HG03159 (cell line): ENCODE results near the gene ATG16L1.

ENCODE experiments used
- ATAC-seq: cut with Tn5 transposase; IDR thresholded peaks from one replicate; pipeline ENCODE4 v1.9.1; 2021; ENCODE audit warnings: mild to moderate bottlenecking, moderate library complexity; ENCODE audit not compliant: unreplicated experiment

ATG16L1 gene

DNA sequence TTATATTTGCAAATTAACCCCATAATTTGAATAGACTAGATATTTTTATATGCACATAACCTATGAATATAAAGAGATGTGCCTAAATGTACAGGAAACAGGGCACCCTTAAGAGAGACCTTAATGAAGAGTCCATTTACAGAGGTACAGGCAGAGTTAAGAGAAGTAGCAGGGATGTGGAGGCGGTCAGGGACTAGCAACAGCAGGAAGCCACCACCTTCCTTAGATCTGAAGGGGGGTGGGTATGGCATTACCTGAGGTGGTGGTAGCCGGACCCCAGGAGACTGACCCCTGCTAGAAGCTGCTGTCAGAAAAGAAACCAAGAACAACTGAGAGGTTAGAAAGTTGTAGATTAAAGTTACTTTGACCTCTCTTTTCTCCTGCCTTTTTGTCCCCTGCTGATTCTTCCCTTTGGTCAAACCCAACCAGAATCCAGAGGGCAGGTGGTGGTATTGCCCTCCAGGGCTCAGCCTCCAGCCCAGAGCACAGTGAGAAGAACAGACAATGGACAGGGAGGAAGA is 24.9 kb upstream of the ATG16L1 start:
- no peak for ATAC-seq

DNA sequence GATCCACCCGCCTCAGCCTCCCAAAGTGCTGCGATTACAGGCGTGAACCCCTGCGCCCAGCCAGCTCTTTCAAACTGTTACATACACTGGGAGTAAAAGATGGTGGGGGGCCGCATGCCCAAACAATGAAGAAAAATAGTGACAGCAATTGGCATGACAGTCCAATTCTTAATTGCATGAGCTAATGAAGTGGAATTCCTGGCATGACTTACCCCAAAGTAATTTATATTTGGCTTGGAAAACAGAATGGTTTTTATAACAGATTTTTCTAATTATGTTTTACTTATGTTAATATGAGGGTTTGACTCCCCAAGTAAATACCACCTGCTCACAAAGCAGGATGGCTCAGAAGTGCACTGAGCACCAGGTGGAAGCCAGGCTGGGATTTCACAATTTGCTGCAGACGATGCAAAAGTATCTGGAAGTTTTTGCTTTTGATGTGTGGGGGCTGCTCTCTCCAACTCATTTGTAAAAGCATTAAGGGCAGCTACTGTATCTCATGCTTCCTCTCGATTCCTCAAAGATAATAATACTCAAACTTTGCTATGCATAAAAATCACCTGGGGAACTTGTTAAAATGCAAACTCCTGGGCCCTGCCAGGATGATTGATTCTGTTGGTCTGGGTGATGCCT is 24.0 kb upstream of the ATG16L1 start:
- no peak for ATAC-seq

DNA sequence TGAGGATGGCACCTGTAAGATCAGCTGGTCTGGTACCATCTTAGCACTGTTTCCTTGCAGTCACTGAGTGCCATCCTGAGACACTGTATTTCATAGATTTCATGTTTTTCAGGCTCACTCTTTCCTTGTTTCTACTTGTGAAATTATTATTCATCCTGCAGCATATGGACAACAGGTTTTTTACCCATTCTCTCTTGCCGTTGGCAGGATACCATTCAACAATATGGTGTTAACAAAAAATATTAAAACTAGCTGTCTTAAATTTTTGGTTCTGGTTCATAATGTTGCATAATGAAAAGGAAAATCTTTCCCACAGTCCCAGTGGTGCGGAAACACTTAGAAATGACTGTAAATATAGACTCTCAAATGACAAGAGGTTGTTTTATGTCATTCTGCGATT is 23.1 kb upstream of the ATG16L1 start:
- ATAC-seq: no peak

DNA sequence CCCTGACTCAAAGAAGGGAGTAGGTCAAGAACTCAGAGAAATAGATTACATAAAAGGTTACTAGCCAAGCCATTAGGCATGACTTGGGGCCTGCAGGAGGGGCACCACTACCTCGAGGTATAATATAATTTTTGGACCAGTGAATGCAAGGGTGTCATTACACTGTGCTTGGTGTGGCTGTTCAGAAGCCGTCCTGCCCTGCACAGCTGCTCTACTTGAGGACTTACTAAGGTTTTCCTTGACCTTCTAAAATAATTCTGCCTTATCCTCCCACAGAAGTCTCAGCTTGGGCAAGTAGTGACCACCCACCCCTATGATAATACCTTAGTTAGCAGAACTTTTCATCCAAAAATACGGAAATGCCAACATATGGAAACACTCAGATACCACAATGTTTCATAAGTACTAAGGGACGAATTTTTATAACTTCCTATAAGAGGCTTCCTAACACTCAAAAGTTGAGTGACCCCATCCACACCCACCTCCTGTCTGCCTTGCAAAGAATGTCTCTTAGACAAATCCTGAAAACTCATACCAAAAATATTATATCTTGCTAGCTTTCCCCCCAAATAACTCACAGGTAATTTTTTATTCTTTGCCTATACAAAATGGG is 17.7 kb upstream of the ATG16L1 start:
- ATAC-seq: no peak

DNA sequence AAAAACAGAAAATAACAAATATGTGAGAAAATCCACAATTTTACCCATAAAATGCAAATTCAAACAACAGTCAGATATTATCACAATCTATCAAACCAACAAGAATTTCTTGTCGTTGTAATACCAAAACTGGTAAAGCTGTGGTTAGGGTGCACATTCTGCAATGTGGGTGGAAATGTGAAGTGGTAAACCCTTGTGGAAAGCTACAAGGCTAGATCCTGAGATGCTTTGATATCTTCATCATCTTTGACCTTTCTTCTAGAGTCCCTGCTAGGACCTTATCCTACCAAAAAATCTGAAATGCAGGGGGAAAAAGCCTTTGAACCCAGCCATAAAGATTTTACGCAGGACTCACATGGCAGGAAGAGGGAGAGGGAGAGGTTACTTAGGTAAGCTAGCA is 17.2 kb upstream of the ATG16L1 start:
- no peak for ATAC-seq

DNA sequence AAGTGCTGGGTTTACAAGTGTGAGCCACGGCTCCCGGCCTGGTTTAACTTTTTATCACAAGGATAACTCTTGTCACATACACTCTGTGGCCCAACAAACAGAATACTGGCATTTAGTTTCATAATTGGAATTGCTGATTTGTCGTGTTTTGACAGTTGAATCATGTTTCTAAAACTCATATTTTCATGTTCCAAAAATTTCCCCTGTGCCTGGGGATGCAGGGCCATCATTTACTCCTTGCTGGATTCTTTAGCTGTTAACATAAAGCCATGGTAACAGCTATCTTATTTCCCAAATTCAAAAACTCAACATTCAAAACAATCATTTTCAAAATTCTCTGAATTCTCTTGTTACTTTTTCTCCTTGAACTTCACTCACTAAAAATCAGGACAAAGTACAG is 16.5 kb upstream of the ATG16L1 start:
- no peak for ATAC-seq

DNA sequence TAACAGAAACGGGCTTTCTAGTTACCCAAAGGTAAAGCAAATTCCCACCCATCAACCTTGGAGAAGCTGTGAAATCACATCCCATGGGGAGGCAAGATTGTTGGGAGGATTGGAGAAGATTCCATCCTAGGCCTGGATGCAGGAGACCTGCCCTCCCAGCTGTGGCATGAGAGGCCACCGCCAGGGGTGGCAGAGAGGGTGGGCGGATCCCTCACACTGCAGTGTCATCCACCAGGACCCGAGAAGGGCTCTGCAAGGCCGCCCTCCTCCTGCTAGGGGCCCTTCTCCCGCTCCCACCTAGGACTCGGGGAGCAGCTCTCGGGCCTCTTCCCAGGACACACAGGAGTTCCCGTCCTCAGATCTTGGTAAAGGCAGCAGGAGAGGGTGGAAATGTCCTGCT is 15.5 kb upstream of the ATG16L1 start:
- ATAC-seq: no peak

DNA sequence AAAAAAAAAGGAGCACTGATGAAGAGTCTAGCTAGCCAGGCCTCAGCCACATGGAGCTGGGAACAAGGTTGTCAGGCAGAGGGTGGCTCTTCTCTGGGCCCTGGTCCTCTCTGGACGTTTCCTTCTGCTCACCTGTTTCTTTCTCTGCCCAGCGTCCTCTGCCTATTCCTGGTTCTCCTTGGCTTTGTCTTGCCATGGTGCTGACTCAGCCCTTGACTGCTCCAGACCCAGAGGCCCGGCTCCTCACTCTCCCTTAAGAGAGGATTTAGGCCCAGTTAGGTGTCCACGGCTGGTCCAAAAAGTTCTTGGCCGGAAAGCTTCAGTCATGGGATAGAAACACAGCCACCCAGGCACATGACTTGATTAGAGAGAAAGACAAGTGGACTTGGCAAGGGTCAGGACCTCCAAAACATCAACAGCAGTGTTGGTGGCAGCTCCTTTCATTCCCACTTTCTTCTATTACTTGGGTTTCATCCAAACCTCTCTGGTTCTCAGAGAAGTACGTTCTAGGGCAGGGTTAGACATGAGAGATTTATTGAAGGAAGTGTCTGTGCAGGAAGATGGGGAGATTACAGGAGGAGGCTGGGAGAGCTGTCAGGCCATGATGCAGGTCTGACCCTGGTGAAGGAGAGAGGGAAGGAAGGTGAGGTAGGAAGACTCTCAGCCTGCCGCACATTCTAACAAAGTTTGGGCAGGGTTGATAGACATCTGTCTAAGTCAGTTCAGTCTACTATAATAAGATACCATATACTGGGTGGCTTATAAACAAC is 14.5 kb upstream of the ATG16L1 start:
- ATAC-seq: no peak

DNA sequence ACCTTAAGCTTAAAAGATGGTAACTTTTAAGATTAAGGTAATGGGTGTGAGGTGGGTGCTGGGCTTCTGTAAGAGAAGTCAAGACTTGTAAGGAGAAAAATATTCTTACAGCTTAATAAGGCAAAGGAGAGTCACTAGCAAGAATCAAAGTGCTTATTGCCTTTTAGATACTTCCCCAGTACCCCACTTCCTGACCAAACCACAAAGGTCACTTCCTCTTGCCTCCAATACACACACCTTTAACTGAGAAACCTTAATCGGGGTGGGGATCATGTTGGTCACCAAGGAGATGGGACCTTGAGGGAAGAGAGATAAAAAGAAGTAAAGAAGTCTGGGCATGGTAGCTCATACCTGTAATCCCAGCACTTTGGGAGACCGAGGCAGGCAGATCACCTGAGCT is 10.6 kb upstream of the ATG16L1 start:
- peak; percentile 76 for ATAC-seq

DNA sequence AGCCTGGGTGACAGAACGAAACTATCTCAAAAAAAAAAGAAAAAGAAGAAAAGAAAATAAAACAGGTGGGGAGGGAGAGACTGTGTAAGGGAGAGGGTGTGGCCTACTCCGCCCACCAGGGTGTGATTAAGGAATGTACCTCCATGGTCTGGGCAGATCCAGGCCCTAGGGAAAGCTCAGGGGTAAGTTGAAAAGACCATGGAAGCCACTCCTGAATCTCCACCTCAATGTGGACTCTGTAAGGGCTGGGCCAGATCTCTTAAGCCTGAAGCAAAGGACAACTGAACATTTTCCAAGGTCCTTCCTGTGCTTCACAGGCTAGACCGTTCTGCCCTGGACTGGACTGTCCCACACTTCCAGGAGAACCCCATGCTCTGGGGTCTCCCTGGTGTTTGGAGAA is 9.7 kb upstream of the ATG16L1 start:
- no peak for ATAC-seq

DNA sequence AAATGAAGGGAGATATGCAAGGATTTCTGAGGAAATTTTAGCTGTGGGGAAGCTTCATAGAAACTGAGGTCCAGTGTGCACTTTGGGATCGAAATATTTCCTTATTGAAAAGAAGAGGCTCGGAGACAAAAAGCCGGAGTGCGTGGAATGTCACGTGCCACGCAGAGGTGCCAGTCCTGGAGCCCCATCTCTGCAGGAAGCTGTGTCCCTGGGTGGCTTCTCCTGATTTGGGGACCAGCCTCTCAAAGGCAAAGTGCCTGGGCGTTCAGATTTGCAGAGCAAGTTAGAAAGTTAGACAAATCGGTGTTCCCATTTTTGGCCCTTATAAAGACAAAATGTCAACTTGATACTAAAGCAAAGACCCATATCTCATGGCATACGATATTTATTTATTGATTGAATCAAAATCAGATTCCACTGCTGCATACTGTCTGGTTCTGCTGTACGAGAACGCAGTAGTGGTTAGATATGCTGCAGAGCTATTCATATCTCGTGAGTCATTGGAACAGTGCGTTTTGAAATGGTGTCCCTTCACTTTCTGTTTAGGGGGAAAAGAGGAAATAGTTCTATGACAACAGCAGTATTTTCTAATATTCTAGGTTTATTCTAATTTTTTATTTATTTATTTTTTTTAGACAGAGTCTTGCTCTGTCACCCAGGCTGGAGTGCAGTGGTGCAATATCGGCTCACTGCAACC is 9.1 kb upstream of the ATG16L1 start:
- no peak for ATAC-seq

DNA sequence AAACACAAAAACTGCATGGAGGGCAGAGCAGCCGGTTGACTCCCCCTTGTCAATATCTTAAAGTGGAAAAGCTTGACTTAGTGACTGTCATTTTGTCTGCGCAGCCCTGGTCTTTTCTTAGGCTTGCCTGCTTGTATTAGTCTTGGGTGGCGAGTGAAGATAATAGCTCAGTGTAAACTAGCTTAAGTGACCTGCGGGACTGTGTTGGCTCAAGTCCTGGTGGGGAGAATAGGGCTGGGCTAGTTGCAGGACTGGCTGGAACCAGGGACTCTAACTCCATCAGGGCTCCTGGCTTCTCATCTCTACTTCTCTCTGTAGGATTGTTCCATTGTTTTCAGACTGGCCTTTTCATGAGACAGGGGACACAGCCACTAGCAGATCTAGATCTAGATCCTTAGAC is 8.1 kb upstream of the ATG16L1 start:
- no peak for ATAC-seq

DNA sequence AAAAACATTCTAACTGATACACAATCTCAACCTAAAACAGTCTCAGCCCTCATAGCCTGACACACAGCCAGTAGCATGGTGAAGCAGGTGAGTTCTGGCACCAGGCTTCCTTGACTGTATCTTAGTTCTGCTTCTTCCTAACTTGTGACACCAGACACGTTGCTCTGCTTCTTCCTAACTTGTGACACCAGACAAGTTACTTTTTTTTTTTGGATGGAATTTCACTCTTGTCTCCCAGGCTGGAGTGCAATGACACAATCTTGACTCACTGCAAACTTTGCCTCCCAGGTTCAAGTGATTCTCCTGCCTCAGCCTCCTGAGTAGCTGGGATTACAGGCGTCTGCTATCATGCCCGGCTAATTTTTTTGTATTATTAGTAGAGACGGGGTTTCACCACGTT is 6.7 kb upstream of the ATG16L1 start:
- ATAC-seq: no peak

DNA sequence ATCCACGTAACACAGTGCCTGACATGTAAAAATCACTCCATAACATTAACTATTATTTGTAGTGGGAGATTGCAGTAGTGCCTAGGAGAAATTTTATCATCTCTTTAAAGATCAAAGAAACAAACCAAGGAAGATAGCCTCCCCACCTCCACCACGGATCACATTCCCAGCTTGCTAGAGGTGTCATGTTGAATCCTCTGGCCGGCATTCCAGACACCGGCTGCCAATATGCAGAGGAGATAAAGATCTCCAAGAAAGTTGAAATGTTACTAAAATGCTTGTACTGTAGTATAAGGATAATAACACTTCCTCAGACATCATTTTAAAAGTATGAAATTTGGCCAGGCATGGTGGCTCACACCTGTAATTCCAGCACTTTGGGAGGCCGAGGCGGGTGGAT is 6.1 kb upstream of the ATG16L1 start:
- ATAC-seq: no peak

DNA sequence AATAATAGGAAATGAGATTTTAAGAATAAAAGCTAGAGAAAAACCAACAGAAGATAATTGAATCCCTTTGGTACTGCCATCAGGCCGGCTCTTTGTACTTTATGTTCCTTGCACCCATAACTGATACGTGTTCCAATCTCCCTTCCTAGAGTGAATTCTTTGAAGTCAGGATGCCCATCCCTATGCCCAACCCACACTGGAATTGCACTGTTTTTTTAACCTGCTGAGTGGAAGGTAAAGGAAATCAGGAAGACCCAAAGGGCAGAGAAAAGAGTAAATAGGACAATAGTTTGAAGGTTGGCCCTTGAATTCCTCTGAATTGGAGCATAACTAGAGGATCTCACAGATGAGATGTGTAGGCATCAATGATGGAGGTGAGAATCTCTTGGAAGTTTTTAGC is 4.4 kb upstream of the ATG16L1 start:
- no peak for ATAC-seq

DNA sequence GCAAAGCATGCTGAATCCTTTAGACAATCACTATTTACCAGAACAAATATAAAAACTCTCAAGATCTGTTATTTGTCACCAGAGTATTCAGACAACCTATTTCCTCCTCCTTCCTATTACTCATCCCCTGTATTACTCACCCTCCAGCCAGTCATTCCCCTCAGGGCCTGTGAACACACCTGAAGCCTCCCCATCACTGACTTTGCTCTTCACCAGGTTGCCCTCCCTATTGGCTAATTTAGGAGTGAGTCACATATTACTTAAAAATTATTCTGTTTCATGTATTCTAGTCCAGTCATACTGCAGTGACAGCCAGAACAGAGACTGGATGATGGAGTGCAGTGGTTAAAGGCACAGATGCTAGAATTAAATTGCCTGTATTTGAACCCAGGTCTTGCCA is 3.7 kb upstream of the ATG16L1 start:
- ATAC-seq: no peak

DNA sequence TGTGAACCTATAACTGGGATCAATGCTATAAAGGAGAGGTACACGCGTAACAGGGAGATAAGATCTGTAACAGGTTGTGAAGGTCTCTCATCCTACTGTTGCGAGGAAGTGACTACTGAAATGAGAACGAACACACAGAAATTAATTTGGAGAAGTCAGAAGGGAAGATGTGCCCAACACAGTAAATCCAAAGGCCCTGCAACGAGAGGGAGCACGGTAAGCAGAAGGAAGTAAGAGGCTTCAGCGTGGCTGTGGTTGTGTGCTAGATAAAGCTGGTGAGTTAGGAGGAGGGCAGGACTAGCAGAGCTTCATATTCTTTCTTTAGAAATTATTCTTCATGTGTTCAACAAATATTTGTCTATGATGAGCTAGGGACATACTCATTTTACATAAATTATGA is 2.5 kb upstream of the ATG16L1 start:
- ATAC-seq: no peak

DNA sequence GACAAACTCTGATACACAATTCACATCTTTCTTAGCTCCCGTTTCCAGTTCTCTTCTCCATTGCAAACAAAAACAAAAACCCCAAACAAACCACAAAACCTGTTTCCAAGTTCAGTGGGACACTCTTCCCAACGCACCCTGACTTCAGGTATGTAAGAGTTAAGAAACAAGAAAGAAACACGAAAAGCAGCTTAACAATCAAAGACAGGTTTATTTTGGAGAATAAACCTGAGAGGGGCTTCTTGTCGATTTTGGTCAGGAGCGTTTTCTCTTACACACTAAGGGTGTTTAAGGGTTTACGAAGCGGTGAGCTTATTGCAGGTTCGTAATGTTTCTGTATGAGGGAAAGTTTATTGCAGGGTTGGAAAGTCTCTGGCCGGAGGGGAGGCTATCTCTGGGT is 905 bp upstream of the ATG16L1 start:
- no peak for ATAC-seq

DNA sequence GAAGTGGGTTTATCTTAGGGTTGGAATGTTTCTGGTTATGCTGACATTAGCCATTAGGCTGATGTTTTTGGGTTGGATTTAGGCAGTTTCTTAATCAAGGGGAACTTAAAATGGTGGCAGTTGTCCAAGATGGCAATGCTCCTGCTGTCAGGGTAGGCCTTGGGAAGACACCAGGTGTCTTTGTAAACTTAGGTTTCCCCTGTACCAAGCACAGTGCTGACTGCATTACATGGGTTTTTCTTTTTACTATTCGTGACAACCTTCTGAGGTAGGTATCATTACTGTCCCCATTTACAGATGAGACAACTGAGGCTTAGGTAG is 528 bp upstream of the ATG16L1 start:
- ATAC-seq: no peak

DNA sequence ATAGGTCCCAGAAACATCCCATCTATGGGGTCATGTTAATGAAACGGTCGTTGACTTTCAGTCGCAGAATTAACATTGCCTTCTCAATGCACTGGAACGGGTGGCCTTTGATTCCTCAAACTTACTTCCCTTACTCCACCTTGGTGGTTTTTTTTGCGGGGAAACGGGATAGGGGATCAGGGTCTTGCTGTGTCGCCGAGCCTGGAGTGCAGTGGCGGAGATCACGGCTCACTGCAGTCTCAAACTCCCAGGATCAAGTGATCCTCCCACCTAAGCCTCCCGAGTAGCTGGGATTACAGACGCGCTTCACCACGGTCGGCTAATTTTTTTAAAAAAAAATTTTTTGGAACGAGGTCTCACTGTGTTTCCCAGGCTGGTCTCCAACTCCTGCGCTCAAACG is 754 bp downstream of the ATG16L1 start:
- ATAC-seq: no peak

DNA sequence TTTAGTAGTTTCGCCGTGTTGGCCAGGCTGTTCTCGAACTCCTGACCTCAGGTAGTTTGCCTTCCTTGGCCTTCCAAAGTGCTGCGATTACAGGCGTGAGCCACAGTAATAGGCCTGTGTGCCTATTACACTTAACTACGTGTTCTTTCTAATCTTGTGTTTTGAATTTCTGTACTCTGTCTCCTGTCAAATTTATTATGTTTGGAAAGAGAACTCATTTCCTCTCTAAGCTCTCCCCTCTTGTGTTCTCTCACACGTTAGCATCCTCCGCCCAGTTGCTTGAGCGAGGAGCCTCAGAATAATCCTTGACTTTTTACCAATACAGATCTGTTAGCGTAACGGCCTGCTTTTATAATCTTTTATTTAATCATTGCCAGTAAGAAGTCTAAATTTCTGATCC is 3.7 kb downstream of the ATG16L1 start:
- no peak for ATAC-seq

DNA sequence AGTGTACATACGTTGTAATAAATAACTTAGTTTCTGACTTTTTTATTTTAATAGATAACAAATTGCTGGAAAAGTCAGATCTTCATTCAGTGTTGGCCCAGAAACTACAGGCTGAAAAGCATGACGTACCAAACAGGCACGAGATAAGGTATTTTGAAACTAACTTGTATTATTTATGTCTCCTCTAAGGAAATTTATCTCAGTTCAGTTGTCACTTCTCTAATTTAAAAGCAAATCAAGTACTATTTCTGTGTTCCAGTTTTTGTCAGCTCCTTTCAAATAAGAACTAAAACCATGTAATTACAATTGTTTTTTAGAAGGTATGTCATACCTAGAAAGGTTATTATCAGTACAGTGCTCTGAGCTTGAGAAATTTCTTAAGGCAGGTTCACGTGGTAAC is 4.6 kb downstream of the ATG16L1 start:
- no peak for ATAC-seq
